Right cardiac atrium (tissue), 5 donors: ENCODE results near the gene BSND. TPM values are rescaled to one million over a fixed set of nuclear protein-coding genes. Genes with fewer than 3 reads are reported as not detected.
A peak's percentile ranks its signal among the peaks of the same experiment; 100 is the strongest.

Experiments used
- ATAC-seq, 2 donors: fragments of 200-7000 bp; cut with Tn5 transposase; one replicate each; pipeline versions ENCODE4 v1.8.0 to v1.9.1; 2020; ENCODE audit warnings: moderate library complexity in 2 of 2, mild to moderate bottlenecking in 1 of 2
- DNase-seq, 3 donors: peaks; one replicate each; pipeline ENCODE4 v3.0.0-alpha.2; 2020
- H3K27ac ChIP-seq: one replicate; pipeline ENCODE4 v1.5.1; 2013; ENCODE audit warnings: mild to moderate bottlenecking, low read length, control low read depth, moderate library complexity
- H3K27me3 ChIP-seq: one replicate; pipeline ENCODE4 v1.6.1; 2013; ENCODE audit not compliant: control insufficient read depth, insufficient read depth
- H3K4me1 ChIP-seq: one replicate; pipeline ENCODE4 v1.6.1; 2013; ENCODE audit warnings: low read length; ENCODE audit not compliant: control insufficient read depth, insufficient read depth
- H3K4me3 ChIP-seq: one replicate; pipeline ENCODE4 v1.5.1; 2013; ENCODE audit warnings: low read length, control low read depth
- H3K9me3 ChIP-seq: one replicate; pipeline ENCODE4 v1.6.1; 2013; ENCODE audit warnings: low read length; ENCODE audit not compliant: control insufficient read depth
- WGBS: extraction: QIAGEN DNeasy Blood & Tissue Kit; methylation state at CpG from one replicate; pipeline ENCODE4 v1.1.7; 2013; 5-methylcytosine and 5-hydroxymethylcytosine counted together
- intact Hi-C, 4 donors: fragments of 100-400 bp; cut with DNase I; formaldehyde crosslinking; loops; one replicate each; pipeline versions ENCODE4 v1.11.0 to v1.14.0; 2022 to 2023
- polyA plus RNA-seq: library from polyadenylated mRNA; stranded (reverse); fragments of 200-250 nt; gene quantifications from one replicate; pipeline ENCODE4 v1.2.3, GENCODE V29; 2013
- total RNA-seq, 4 donors: library from RNA; stranded (reverse); fragmentation: NEBNext Ultra II Directional; extraction: Animal tissue kit (Norgen Biotek cat#: 25700); gene quantifications; one replicate each; pipeline ENCODE4 v1.2.1, GENCODE V29; 2021
- donor health status: healthy with polysubstance abuse.
- donor health status: DM: no; HTN: yes; CAD: no.
- donor health status: DM: no; HTN: no; CAD: no.
- donor health status: DM: no; HTN: yes; CAD: no; lungs with severe emphysema.
- donor health status: DM: yes; HTN: yes; CAD: no.

Gene BSND
- total and polyA plus RNA-seq, 5 donors: not detected

- Histone ChIP-seq H3K27me3 (no peaks in the 10 kb centered on the region), H3K27ac (no peak overlapping the region), H3K4me3 (no peak overlapping the region), H3K9me3 (no peaks in the 10 kb centered on the region), H3K4me1 (no peaks in the 10 kb centered on the region)
- intact Hi-C loops: no loop called here
- DNase-seq (no peak), ATAC-seq (no peak)
- WGBS: 81% methylated on average over 10 of the region's 10 CpGs
Measured at GRCh38 chr1:55005351-55006140, 6.8 kb downstream of the BSND start.

- H3K4me1 ChIP-seq: no peaks in the 10 kb centered on the region
- no peak overlapping the region for H3K4me3 ChIP-seq
- H3K9me3 ChIP-seq: no peaks in the 10 kb centered on the region
- no peak overlapping the region for H3K27ac ChIP-seq
- no peak for DNase-seq
- no peak for ATAC-seq
- no peaks in the 10 kb centered on the region for H3K27me3 ChIP-seq
- intact Hi-C loops: no loop called here
- 90% methylated on average over 12 of the region's 12 CpGs for WGBS
Measured at GRCh38 chr1:55006931-55007330, 8.2 kb downstream of the BSND start.

- no peak for ATAC-seq
Measured at GRCh38 chr1:55007625-55008024, 8.9 kb downstream of the BSND start.

GRCh38 chr1:55010194-55010886 is 11.6 kb downstream of the BSND start:
- H3K9me3 ChIP-seq: no peaks in the 10 kb centered on the region
- H3K27ac ChIP-seq: no peak overlapping the region
- H3K27me3 ChIP-seq: no peaks in the 10 kb centered on the region
- ATAC-seq (no peak), DNase-seq (no peak)
- WGBS: 89% methylated on average over 9 of the region's 9 CpGs
- no peak overlapping the region for H3K4me3 ChIP-seq
- intact Hi-C loops: no loop called here
- H3K4me1 ChIP-seq: no peaks in the 10 kb centered on the region

More at GRCh38 chr1:55007625-55008024, 8.9 kb downstream of the BSND start:
- 90% methylated on average over 3 of the region's 3 CpGs for WGBS
- H3K27ac ChIP-seq: no peak overlapping the region
- H3K27me3 ChIP-seq: no peaks in the 10 kb centered on the region
- no peaks in the 10 kb centered on the region for H3K4me1 ChIP-seq
- H3K4me3 ChIP-seq: no peak overlapping the region
- intact Hi-C loops: no loop called here
- no peak for DNase-seq
- no peaks in the 10 kb centered on the region for H3K9me3 ChIP-seq

GRCh38 chr1:55010887-55011217 is 12.1 kb downstream of the BSND start:
- intact Hi-C loops: no loop called here
- Histone ChIP-seq H3K9me3 (no peaks in the 10 kb centered on the region), H3K4me1 (no peaks in the 10 kb centered on the region), H3K27ac (no peak overlapping the region), H3K4me3 (no peak overlapping the region), H3K27me3 (no peaks in the 10 kb centered on the region)
- WGBS: 86% methylated on average over 7 of the region's 7 CpGs
- ATAC-seq (no peak), DNase-seq (no peak)

GRCh38 chr1:55012661-55013060 is 13.9 kb downstream of the BSND start:
- Histone ChIP-seq H3K27me3 (no peaks in the 10 kb centered on the region), H3K4me1 (no peaks in the 10 kb centered on the region), H3K9me3 (no peaks in the 10 kb centered on the region), H3K4me3 (no peak overlapping the region), H3K27ac (no peak overlapping the region)
- 91% methylated on average over 1 of the region's 1 CpG for WGBS
- intact Hi-C loops: no loop called here
- DNase-seq (no peak), ATAC-seq (no peak)

- 83% methylated on average over 5 of the region's 5 CpGs for WGBS
- H3K9me3 ChIP-seq: no peaks in the 10 kb centered on the region
- H3K4me1 ChIP-seq: no peaks in the 10 kb centered on the region
- intact Hi-C loops: no loop called here
- no peak for ATAC-seq
- no peaks in the 10 kb centered on the region for H3K27me3 ChIP-seq
- no peak overlapping the region for H3K27ac ChIP-seq
- DNase-seq: no peak
- H3K4me3 ChIP-seq: no peak overlapping the region
Measured at GRCh38 chr1:55015123-55015522, 16.4 kb downstream of the BSND start.

GRCh38 chr1:55015731-55016620 is 17.2 kb downstream of the BSND start:
- 63% methylated on average over 12 of the region's 12 CpGs for WGBS
- no peak for DNase-seq
- intact Hi-C loops: no loop called here
- H3K4me1 ChIP-seq: no peaks in the 10 kb centered on the region
- H3K27me3 ChIP-seq: no peaks in the 10 kb centered on the region
- ATAC-seq: no peak
- H3K4me3 ChIP-seq: no peak overlapping the region
- no peaks in the 10 kb centered on the region for H3K9me3 ChIP-seq
- H3K27ac ChIP-seq: no peak overlapping the region

GRCh38 chr1:55018395-55018794 is 19.7 kb downstream of the BSND start:
- H3K4me1 ChIP-seq: no peaks in the 10 kb centered on the region
- WGBS: 83% methylated on average over 9 of the region's 9 CpGs
- no peak overlapping the region for H3K4me3 ChIP-seq
- H3K9me3 ChIP-seq: no peaks in the 10 kb centered on the region
- no peaks in the 10 kb centered on the region for H3K27me3 ChIP-seq
- no peak for DNase-seq
- ATAC-seq: no peak
- intact Hi-C loops: no loop called here
- H3K27ac ChIP-seq: no peak overlapping the region

- H3K27ac ChIP-seq: no peak overlapping the region
- intact Hi-C loops: loop anchor here in 1 of 4 donors (5.0 kb wide), 1 partner anchor 70 kb away; no protein-coding TSS in a partner anchor
- WGBS: 43% methylated on average over 15 of the region's 15 CpGs
- DNase-seq (peak; percentile 78 to 90 (median 88)), ATAC-seq (peak; percentile 97 to 98)
- H3K27me3 ChIP-seq: no peaks in the 10 kb centered on the region
- H3K4me3 ChIP-seq: no peak overlapping the region
- H3K4me1 ChIP-seq: no peaks in the 10 kb centered on the region
- no peaks in the 10 kb centered on the region for H3K9me3 ChIP-seq
Measured at GRCh38 chr1:55021942-55022546, 23.3 kb downstream of the BSND start.
